SK-N-SH treated with all-trans-retinoic acid at 6 μM for 48 hours (cell line): ENCODE data around the gene CNN2.

Experiments
- ATAC-seq: fragments of 200-7000 bp; cut with Tn5 transposase; 3 replicates; pipeline ENCODE4 v1.9.1; 2020; ENCODE audit warnings: mild to moderate bottlenecking, moderate library complexity
- BACH2 ChIP-seq: fragments of 250-450 bp; sonication (Bioruptor Pico); IDR thresholded peaks from 2 replicates; pipeline ENCODE4 v1.9.0; 2021; ENCODE audit warnings: mild to moderate bottlenecking, borderline replicate concordance
- CSDC2 ChIP-seq: fragments of 250-450 bp; sonication (Bioruptor Pico); IDR thresholded peaks from 2 replicates; pipeline ENCODE4 v1.5.0; 2020; ENCODE audit warnings: mild to moderate bottlenecking, moderate library complexity
- CSRNP3 ChIP-seq: fragments of 250-450 bp; sonication (Bioruptor Pico); IDR thresholded peaks from 2 replicates; pipeline ENCODE4 v1.5.1; 2021; ENCODE audit warnings: mild to moderate bottlenecking, moderate library complexity
- ESRRG ChIP-seq: fragments of 250-450 bp; sonication (Bioruptor Pico); IDR thresholded peaks from 2 replicates; pipeline ENCODE4 v1.6.1; 2021; ENCODE audit warnings: mild to moderate bottlenecking
- OSR1 ChIP-seq: fragments of 250-450 bp; sonication (Bioruptor Pico); IDR thresholded peaks from 2 replicates; pipeline ENCODE4 v1.8.0; 2022; ENCODE audit warnings: moderate library complexity, mild to moderate bottlenecking, inconsistent platforms
- PATZ1 ChIP-seq: fragments of 250-450 bp; sonication (Bioruptor Pico); IDR thresholded peaks from 2 replicates; pipeline ENCODE4 v1.8.0; 2020; ENCODE audit warnings: mild to moderate bottlenecking, moderate library complexity, borderline replicate concordance
- POU6F1 ChIP-seq: fragments of 250-450 bp; sonication (Bioruptor Pico); IDR thresholded peaks from 2 replicates; pipeline ENCODE4 v1.8.0; 2021; ENCODE audit warnings: low read depth, mild to moderate bottlenecking, moderate library complexity, borderline replicate concordance
- PPARA ChIP-seq: fragments of 250-450 bp; sonication (Bioruptor Pico); IDR thresholded peaks from 2 replicates; pipeline ENCODE4 v1.5.0; 2020; ENCODE audit warnings: mild to moderate bottlenecking, borderline replicate concordance
- SNAI2 ChIP-seq: fragments of 250-450 bp; sonication (Bioruptor Pico); IDR thresholded peaks from 2 replicates; pipeline ENCODE4 v1.5.0; 2020; ENCODE audit warnings: mild to moderate bottlenecking, moderate library complexity
- TCF4 ChIP-seq: fragments of 250-450 bp; sonication (Bioruptor Pico); IDR thresholded peaks from 2 replicates; pipeline ENCODE4 v1.8.0; 2021; ENCODE audit warnings: mild to moderate bottlenecking, moderate library complexity, borderline replicate concordance
- TOX ChIP-seq: fragments of 250-450 bp; sonication (Bioruptor Pico); IDR thresholded peaks from 2 replicates; pipeline ENCODE4 v1.8.0; 2021; ENCODE audit warnings: mild to moderate bottlenecking, moderate library complexity, borderline replicate concordance
- TSHZ2 ChIP-seq: fragments of 250-450 bp; sonication (Bioruptor Pico); IDR thresholded peaks from 2 replicates; pipeline ENCODE4 v1.5.0; 2020; ENCODE audit warnings: mild to moderate bottlenecking, moderate library complexity
- ZC3H10 ChIP-seq: fragments of 250-450 bp; sonication (Bioruptor Pico); IDR thresholded peaks from 2 replicates; pipeline ENCODE4 v1.5.1; 2021; ENCODE audit warnings: mild to moderate bottlenecking, moderate library complexity
- ZFP3 ChIP-seq: fragments of 250-450 bp; sonication (Bioruptor Pico); IDR thresholded peaks from 2 replicates; pipeline ENCODE4 v1.5.0; 2020; ENCODE audit warnings: mild to moderate bottlenecking, moderate library complexity
- ZFP30 ChIP-seq: fragments of 450-650 bp; formaldehyde crosslinking; IDR thresholded peaks from 2 replicates; pipeline ENCODE4 v1.5.0; 2022; ENCODE audit warnings: mild to moderate bottlenecking, moderate library complexity
- ZNF70 ChIP-seq: fragments of 450-650 bp; formaldehyde crosslinking; IDR thresholded peaks from 2 replicates; pipeline ENCODE4 v1.5.0; 2020; ENCODE audit warnings: mild to moderate bottlenecking, moderate library complexity
- ZNF8 ChIP-seq: fragments of 450-650 bp; formaldehyde crosslinking; IDR thresholded peaks from 2 replicates; pipeline ENCODE4 v1.5.0; 2020; ENCODE audit warnings: mild to moderate bottlenecking, moderate library complexity

The CNN2 gene

DNA sequence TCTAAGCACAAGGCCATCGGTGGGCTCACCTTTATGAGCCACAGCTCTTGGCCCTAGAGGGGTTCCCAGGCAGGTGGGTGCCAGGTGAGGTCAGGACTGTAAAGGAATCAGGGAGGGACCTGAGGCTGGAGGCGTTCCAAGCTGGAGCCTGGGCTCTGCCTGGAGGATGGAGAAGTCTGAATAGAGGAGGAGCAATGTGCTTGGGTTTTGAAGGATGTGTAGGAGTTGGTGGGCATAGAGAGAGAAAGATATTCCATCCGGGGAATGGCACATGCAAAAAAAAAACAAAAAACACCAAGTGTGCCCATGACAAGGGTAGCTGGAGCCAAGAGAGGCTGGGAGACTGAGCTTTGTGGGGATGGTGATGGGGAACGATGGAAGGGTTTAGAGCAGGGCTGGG, 23.8 kb upstream of the CNN2 start:
- TF ChIP-seq ZFP3 (CRISPR knock-in tag) (peak; percentile 98), ZNF70 (no peak)
- TF ChIP-seq, all 23 proteins: peak for 1
- no peak for ATAC-seq

- no peak for ATAC-seq
- TF ChIP-seq POU6F1 (no peak), TCF4 (CRISPR knock-in tag) (no peak), CSDC2 (CRISPR knock-in tag) (no peak), TOX (no peak), ESRRG (CRISPR knock-in tag) (no peak), PPARA (CRISPR knock-in tag) (no peak), PATZ1 (CRISPR knock-in tag) (no peak), ZFP30 (no peak), ZNF8 (CRISPR knock-in tag) (no peak), ZNF70 (no peak), TSHZ2 (CRISPR knock-in tag) (no peak), BACH2 (no peak), ZC3H10 (CRISPR knock-in tag) (no peak), SNAI2 (no peak), OSR1 (CRISPR knock-in tag) (no peak), ZFP3 (CRISPR knock-in tag) (no peak)
Observed at GRCh38 chr19:1003283-1003682, 23.1 kb upstream of the CNN2 start.

GRCh38 chr19:1004204-1004802, 22.1 kb upstream of the CNN2 start:
- TF ChIP-seq CSRNP3 = no peak
- TF ChIP-seq ZC3H10 (CRISPR knock-in tag) = no peak
- no peak for TF ChIP-seq TCF4 (CRISPR knock-in tag)

DNA sequence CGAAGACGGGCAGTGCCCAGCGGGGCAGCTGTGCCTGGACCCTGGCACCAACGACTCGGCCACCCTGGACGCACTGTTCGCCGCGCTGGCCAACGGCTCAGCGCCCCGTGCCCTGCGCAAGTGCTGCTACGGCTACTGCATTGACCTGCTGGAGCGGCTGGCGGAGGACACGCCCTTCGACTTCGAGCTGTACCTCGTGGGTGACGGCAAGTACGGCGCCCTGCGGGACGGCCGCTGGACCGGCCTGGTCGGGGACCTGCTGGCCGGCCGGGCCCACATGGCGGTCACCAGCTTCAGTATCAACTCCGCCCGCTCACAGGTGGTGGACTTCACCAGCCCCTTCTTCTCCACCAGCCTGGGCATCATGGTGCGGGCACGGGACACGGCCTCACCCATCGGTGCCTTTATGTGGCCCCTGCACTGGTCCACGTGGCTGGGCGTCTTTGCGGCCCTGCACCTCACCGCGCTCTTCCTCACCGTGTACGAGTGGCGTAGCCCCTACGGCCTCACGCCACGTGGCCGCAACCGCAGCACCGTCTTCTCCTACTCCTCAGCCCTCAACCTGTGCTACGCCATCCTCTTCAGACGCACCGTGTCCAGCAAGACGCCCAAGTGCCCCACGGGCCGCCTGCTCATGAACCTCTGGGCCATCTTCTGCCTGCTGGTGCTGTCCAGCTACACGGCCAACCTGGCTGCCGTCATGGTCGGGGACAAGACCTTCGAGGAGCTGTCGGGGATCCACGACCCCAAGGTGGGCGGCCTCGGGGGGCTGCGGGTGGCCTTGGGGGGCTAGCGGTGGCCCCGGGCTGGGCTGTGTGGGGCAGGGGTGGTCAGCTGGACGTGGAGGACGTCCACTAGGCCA, 21.4 kb upstream of the CNN2 start:
- TF ChIP-seq ESRRG (CRISPR knock-in tag) = no peak
- no peak for TF ChIP-seq BACH2
- TF ChIP-seq, all 23 proteins: peak for 0
- no peak for ATAC-seq

More at GRCh38 chr19:1004204-1004802, 22.1 kb upstream of the CNN2 start:
- ATAC-seq = no peak

- TF ChIP-seq ZFP3 (CRISPR knock-in tag) = no peak
- no peak for TF ChIP-seq CSRNP3
- no peak for ATAC-seq
Observed at GRCh38 chr19:1006711-1007398, 19.6 kb upstream of the CNN2 start.
